GM19455 (cell line): ENCODE data around the gene RPS6KA4.

Source experiments
- ATAC-seq: cut with Tn5 transposase; IDR thresholded peaks from one replicate; pipeline ENCODE4 v1.9.1; 2021; ENCODE audit not compliant: unreplicated experiment

Gene RPS6KA4

GRCh38 chr11:64324692-64325469 is 34.1 kb upstream of the RPS6KA4 start:
- ATAC-seq, result no peak

GRCh38 chr11:64327375-64327774 is 31.6 kb upstream of the RPS6KA4 start:
- no peak for ATAC-seq

GRCh38 chr11:64327993-64328392 is 31.0 kb upstream of the RPS6KA4 start:
- ATAC-seq, result no peak

GRCh38 chr11:64330888-64331287 is 28.1 kb upstream of the RPS6KA4 start:
- ATAC-seq, result no peak

- ATAC-seq, result no peak
These were observed 27.2 kb upstream of the RPS6KA4 start for GRCh38 chr11:64331569-64332371.

GRCh38 chr11:64333556-64333955 is 25.4 kb upstream of the RPS6KA4 start:
- no peak for ATAC-seq

- peak; percentile 74 for ATAC-seq
These were observed 23.9 kb upstream of the RPS6KA4 start for GRCh38 chr11:64334764-64335735.

GRCh38 chr11:64337538-64338249 is 21.3 kb upstream of the RPS6KA4 start:
- no peak for ATAC-seq

- ATAC-seq, result no peak
These were observed 20.2 kb upstream of the RPS6KA4 start for GRCh38 chr11:64338716-64339115.

GRCh38 chr11:64339286-64339685 is 19.7 kb upstream of the RPS6KA4 start:
- ATAC-seq, result no peak

- ATAC-seq, result peak; percentile 49
These were observed 19.1 kb upstream of the RPS6KA4 start, which contains the start of gene CCDC88B for GRCh38 chr11:64339754-64340408. TSS of gene CCDC88B (plus strand) at chr11:64340204. CDS start at chr11:64340267, 63 bp downstream.

GRCh38 chr11:64340671-64341335 is 18.2 kb upstream of the RPS6KA4 start:
- ATAC-seq, result no peak

- no peak for ATAC-seq
These were observed 17.5 kb upstream of the RPS6KA4 start for GRCh38 chr11:64341429-64341828.

- ATAC-seq, result peak; percentile 39
These were observed 16.8 kb upstream of the RPS6KA4 start for GRCh38 chr11:64341851-64342791.

GRCh38 chr11:64342869-64343745 is 15.9 kb upstream of the RPS6KA4 start:
- ATAC-seq, result no peak

GRCh38 chr11:64343767-64344559 is 15.0 kb upstream of the RPS6KA4 start:
- ATAC-seq, result no peak
